DMS53 treated with DMSO at 0.1 percent for 48 hours (cell line): Measurements from ENCODE around the gene EFNA1.
A peak's percentile ranks its signal among the peaks of the same experiment; 100 is the strongest.

Source experiments
- DNase-seq: peaks from one replicate; lab custom pipeline; 2025; ENCODE audit not compliant: unreplicated experiment; lab: John Stamatoyannopoulos, UW

The EFNA1 gene, protein sequence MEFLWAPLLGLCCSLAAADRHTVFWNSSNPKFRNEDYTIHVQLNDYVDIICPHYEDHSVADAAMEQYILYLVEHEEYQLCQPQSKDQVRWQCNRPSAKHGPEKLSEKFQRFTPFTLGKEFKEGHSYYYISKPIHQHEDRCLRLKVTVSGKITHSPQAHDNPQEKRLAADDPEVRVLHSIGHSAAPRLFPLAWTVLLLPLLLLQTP

DNA sequence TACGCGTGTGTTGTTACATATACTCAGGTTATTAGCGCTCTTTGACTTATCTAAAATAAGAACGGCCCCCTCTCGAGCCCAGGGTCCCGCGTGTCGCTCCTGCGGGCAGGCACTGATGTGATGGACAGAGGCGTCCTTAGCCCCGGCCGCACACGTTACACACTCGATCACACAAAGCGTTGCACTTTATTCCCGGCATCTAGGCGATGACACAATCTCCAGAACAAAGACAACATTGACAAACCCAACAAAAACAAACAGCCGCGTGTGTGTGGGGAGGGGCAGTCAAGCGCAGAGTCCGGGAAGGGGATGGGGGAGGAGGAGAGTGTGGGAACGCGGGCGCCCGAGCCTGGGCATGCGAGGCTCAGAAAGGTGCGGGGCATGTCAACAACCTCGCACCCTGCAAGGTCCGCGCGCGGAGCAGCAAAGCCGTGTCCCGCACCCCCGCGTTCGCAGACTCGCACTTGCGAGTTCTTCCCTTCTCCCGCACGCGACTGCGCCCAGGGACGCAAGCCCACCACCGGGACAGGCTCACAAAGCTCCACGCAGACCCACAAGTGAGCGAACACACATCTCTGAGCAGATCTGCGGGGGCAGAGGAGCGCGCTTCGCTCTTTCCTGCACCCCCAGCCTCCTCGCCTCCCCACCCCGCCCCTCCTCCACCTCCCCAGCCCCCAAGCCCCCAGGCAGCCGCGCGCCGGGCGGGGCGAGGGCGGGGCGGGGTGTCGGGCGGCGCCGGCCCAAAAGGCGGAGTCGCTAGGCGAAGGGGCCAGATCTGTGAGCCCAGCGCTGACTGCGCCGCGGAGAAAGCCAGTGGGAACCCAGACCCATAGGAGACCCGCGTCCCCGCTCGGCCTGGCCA lies at the start of gene EFNA1:
Gene EFNA1, plus strand, starts transcription at position 772 of the 862 bp plus-strand sequence. CDS start 102 bp downstream, outside the sequence.
- peak; percentile 91 for DNase-seq

DNA sequence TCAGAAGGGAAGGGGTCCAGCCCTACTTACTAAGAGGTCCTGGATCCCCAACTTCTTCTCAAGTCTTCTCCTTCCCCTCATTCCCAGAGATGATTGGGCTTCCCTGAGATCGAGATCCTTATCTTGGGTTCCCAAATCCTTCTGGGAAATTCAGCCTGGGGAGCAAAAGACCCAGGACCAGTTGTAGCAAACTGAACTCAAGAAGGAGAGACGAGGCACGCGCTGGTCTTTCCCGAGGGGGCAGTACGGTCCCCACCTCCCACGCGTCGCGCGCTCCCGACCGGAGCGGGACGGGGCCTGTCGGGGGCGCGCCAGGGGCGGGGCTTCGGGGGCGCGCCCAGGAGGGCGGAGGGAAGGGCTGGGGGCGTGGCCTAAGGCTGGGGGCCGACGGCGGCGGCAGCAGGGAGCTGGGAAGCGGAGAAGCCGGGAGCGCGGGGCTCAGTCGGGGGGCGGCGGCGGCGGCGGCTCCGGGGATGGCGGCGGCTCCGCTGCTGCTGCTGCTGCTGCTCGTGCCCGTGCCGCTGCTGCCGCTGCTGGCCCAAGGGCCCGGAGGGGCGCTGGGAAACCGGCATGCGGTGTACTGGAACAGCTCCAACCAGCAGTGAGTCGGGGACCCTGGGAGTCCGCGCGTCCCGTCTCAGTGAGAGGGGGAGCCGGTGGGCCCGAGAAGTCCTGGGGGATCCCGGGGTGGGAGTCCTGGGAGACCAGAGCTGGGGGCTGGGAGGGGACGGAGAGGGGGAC lies 49.0 kb upstream of the EFNA1 start, which contains the start of gene EFNA3:
Gene EFNA3, plus strand, starts transcription at position 369 of the 741 bp plus-strand sequence. Its CDS starts 105 bp downstream, at position 474.
- peak; percentile 8 for DNase-seq

DNA sequence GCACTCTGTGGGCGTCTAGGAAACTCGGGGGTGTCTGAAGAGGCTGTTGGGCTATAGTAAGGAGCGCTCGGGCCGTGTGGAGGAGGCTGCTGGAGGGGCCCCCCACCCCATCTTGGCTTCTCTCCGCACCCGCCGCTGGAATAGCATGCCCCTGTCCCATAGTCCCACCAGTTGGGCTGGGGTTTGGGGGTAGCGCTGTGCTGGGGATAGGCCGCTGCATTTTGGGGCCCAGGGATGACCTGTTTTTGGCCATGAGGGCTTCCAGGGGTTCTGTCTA lies 48.5 kb upstream of the EFNA1 start:
- peak; percentile 25 for DNase-seq

DNA sequence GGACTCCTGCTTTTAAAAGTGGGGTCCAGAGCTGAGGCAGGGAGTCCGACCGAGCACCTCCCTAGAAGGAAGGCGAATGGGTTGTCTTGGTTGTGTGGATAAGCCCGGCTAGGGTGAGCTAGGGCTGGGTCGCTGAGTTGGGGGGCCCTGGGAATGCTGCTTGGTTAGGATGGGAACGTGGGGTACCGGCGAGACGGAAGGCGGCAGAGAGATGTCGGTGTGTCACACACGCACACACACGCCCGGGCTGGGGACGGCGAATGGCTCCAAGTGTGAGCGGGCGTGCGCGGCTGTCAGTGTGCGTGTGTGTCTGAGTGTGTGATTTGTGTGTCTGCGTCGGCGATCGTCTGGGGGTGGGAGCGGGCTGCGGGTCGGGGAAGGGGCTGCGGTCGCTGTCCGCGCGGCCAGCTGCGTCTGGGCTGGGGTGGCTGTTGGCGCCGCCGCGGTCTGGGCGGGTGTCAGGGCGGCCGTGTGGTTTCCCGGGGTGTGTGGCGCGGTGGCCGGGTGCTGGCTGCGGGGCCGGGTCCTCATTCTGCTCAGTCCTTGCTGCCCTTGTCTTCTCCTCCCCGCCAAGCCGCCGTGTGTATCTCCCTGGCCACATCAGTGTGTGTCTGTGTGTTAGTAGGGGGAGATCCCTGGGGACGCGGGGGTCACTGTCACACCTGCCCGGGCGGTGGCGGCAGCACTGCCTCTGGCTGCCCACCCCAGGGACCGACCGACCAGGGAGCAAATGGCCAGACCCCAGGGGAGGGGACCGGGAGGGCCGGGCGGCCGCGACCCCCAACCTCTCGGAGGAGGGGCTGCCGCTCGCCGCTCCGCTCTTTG lies 48.0 kb upstream of the EFNA1 start:
- DNase-seq, result peak; percentile 11

DNA sequence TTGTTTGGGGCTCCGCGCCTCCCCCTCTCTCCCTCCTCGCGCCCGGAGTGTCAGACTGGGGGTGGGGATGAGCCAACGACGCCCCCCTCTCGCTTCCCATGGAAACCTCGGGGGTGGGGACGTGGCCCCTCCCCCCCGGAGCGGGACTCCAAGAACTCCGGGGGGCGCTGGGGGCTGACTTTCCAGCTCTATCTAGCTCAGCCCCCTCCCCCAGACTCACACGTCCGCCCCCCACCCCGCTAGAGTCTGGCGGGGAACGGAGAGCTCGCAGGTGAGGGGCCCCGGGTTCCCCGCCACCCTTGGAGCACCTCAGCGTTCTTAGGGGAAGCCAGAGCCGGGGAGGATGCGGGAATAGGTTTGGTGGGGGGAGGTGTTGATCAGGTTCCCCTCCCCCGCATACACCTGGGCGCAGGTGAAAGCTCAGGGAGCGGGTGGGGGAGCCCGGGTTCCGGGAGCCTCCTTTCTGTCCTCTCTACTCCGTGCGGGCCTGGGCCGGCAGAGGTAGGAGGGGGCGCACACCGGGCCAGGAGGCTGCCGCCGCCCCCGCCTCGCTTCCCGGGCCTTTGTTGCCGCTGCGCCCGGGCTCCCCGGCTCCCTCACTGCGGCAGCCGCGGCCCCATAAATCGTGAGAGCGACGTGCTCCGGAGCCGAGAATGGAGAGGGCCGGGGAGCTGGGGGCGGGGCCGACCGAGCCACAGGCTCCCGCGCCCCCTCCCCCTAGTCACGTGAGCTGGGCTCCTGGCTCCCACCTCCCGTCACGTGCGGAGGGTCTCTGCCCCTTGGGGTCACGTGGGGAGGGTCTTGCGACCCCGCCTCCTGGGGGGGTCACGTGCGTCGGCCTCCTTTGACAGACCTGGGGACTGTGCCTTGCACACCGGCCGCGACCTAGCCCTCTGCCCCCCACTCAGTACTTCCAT lies 47.1 kb upstream of the EFNA1 start:
- peak; percentile 22 for DNase-seq

DNA sequence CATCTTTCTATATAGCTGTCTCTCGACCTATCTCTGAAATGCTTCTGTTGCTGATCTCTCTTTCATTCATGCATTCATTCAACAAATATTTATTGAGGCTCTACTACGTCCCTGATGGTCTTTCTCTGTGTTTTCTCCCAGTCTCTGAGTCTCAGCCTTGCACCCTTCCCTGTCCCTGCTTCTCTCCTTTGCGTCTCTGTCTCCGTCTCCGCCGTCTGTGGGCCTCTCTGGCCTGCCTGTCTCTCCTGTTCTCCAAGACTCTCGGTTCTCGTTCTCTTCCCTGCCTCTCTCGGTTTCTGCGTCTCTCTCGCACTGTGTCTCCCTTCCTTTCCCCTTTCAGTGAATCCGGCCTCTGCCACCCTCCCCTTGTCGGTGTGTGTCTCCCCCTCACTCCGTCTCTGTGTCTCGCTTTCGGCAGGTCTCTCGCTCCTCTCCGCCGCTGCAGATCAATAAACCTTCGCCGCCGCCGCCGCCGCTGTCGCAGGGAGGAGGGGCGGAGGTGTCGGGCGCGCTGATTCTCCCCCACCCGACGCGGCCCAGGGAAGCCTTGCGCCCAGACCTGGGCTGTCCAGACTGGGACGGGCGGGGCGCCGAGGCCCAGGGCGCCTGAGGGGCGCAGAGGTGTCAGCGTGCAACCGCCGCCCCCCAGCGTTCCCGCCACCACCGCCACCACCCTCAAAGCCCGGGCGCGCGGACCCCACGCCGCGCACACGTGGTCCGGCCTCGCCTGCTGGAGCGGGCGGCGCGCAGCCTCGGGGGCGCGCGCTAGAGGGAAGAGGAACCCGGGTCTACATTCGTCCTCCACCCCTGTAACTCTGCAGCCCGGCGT lies 46.0 kb upstream of the EFNA1 start:
- DNase-seq, result peak; percentile 33

DNA sequence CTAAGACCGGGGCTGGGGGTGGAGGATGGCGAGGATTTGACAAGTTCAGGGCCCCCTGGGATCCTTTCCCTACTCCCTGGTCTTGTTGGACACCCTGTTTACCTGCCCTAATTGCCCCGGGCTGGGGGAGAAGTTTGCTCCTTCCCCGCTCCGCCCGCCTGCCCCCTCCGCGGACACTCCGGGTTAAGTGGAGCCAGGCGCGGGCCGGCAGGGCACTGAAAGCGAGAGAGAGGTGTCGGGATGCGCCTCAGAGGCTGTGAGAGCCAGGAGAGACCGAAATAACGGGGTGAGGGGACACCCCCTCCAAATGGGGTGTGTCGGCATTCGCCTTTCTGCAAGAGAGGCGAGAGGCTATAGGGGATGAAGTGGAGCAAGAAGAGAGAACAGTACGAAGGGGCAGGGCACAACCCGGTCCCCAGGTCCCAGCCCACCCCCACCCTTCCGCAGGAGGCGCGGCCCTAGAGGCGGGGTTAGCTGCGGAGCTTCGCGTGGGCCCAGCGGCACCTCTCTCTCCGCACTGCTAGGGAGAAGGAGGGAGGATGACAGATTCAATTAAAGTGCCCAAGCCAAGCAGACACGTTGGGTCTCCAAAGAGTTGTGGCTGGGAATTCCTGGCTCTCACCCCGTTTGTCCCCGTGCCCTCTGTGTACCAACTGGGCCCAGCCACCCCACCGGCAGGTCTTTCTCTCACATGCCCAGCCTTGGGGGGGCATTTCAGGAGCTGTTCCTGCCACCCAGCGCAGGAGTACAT lies 45.2 kb upstream of the EFNA1 start:
- DNase-seq, result peak; percentile 22

DNA sequence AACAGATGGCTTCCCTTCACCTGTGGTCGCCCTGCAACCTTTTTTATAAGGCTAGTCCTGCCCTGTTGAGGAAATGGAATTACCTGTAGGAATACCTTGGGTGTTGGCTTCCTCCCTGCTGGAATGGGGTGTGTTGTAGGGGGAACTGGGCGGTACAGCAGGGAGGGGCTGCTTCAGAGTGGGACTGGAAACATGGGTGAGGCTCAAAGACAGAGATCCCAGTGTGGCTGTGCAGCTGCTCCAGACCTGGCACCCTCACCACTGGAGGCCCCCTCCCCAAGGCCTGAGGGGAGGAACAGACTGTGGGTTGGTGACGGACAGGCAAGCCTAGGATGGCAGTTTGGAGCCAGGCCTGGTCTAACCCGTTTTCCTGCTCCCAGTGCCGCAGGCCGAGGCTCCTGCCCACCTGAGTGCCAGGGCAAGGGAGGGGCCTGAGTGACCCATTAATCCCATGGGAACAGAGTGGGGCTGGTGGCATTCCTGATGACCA lies 44.6 kb upstream of the EFNA1 start:
- no peak for DNase-seq

DNA sequence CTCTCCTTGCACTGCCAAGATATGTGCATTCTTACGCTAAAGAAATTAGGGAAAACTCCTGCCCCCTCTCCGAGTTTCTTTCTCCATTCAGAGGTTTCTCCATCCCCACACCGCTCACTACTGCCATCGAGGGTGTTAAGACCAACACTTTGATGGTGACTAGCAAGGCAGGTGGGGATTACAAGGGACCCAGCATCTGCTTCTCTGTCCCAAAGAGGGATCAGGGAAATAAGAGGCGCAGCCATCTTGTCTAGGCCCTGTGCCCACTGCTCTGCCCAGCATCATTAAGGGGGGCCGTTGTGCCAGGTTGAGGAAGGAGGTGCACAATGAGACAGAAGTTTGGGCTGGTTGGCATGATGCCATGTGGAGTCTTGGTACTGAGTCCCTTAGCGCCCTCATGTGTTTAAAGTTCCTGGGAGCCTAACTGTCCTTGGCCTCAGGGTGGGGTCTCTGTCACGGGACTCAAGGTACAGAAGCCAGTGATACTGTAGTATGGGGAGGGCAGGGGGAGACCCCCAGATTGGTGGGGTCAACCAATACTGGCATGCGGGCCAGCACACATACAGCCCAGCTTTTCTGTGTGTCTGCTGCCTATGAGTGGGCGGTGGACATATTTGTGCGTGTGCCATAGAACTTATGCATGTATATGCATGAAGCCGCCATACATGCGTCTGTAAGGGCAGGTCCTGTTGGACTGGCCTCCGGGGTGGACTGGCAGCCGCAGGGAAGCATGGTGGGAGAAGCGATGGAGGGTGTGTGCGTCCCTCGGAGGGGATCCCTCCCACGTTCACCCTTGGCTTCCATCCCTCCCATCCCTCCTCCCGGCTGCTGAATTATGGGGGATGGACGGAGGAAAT lies 43.6 kb upstream of the EFNA1 start:
- DNase-seq, result no peak

DNA sequence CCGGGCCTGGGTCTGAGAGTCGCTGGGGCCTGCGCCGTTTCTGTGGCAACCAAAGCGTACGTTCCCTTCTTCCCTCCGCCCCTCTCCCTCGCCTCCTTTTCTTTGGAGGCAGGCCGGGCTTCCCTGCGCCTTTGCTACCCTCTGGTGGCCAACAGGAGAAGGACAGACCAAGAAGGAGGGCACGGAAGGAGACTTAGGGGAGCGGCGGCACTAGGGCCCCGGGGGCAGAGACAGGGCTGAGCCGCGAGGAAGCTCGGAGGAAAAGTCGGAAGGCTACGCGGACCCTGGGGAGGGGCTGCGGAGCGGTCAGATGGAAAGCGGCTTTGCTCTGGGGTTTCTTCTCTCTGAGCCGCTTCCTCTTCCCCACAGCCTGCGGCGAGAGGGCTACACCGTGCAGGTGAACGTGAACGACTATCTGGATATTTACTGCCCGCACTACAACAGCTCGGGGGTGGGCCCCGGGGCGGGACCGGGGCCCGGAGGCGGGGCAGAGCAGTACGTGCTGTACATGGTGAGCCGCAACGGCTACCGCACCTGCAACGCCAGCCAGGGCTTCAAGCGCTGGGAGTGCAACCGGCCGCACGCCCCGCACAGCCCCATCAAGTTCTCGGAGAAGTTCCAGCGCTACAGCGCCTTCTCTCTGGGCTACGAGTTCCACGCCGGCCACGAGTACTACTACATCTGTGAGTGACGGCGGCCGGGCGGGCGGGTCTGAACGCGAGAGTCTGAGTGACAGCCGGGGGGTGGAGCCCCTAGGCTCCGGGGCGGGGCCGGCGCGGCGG lies 42.8 kb upstream of the EFNA1 start:
- peak; percentile 93 for DNase-seq

DNA sequence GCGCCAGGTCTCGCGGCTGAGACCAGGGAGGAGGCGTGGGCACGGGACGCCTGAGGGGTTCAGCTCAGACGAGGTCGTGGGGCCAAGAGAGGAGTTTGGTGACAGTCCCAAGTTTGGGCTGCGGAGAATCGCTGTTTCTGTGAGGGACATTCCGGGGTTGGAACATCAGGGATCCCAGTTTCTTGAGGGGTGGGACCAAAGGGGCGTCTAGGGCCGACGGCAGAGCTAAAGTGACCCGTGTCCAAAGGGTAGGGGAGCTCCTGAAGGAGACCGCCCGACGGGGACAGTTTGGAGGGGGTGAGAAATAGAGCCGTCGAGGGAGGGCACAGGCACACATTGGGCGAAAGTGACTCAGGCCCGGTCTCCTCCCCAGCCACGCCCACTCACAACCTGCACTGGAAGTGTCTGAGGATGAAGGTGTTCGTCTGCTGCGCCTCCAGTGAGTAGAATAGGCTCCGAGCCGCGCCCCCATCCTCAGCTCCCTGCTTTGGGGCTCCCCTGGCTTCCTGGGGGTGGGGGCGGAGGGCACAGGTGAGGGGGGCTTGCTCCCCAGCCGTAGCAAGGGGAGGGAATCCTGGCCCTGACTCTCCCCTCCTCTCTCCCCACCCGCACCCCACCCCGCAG lies 42.1 kb upstream of the EFNA1 start:
- peak; percentile 17 for DNase-seq

DNA sequence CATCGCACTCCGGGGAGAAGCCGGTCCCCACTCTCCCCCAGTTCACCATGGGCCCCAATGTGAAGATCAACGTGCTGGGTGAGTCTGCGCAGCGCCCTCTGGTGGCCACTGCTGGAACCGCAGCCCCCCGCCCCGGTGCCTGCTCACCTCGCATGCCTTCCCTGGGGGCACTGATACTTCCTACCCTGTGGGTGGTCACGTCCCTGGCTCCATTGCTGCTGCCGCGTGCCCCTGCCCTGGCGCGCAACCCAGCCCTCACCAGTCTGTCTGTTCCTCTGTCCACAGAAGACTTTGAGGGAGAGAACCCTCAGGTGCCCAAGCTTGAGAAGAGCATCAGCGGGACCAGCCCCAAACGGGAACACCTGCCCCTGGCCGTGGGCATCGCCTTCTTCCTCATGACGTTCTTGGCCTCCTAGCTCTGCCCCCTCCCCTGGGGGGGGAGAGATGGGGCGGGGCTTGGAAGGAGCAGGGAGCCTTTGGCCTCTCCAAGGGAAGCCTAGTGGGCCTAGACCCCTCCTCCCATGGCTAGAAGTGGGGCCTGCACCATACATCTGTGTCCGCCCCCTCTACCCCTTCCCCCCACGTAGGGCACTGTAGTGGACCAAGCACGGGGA lies 41.4 kb upstream of the EFNA1 start:
- peak; percentile 27 for DNase-seq

DNA sequence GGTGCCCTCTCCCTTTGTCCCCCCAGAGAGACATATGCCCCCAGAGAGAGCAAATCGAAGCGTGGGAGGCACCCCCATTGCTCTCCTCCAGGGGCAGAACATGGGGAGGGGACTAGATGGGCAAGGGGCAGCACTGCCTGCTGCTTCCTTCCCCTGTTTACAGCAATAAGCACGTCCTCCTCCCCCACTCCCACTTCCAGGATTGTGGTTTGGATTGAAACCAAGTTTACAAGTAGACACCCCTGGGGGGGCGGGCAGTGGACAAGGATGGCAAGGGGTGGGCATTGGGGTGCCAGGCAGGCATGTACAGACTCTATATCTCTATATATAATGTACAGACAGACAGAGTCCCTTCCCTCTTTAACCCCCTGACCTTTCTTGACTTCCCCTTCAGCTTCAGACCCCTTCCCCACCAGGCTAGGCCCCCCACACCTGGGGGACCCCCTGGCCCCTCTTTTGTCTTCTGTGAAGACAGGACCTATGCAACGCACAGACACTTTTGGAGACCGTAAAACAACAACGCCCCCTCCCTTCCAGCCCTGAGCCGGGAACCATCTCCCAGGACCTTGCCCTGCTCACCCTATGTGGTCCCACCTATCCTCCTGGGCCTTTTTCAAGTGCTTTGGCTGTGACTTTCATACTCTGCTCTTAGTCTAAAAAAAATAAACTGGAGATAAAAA lies 40.7 kb upstream of the EFNA1 start:
- DNase-seq, result no peak

DNA sequence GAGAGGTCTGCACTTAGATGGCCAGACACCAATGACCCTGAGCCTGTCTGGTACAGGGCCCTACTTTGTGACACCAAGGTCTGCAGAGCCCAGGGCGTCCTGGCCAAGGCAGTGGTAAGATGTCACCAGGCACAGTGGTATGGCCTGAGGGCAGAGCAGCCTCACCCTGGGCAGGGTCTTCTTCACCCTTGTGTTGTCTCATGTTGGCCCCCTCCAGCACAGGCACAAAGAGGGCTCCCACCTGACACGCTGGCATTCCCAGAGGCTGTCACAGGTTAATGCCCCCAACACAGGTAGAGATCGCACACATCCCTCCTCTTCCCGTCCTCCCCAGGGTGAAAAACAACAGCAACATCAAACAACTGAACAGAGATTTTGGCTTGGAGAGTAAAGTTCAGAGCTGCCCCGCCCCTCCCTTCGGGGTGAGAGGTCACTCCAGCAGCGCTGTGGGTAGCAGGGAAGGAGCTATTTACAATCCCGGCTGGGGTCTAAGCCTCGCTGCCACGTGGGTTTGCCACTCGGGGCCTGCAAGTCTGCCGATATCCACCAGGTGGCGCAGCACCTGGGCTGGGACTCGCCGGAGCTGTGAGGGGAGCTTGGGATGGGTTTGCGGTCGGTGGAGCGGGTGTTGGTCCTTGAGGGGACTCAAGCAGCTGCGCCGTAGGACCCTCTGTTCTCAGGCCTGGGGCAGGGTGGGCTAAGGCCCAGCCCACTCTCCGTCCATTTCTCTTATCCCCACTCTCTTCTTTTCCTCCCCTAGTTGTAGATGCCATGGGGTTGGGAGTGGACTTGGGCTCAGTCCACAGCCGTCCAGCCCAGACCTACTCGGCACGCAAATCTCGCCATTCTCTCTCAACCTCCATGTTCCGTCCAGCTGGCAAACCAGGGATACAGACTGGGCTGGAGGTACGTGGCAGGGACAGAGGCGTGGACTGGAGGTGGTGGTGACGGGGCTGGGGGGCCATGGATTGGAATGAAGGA lies 36.3 kb upstream of the EFNA1 start:
- peak; percentile 34 for DNase-seq
